HPDE6-E6E7 (cell line): ENCODE results near the gene PTPN23.

Source experiments
- DNase-seq: peaks from one replicate; pipeline ENCODE4 v3.0.0; 2011; ENCODE audit warnings: missing footprints; ENCODE audit errors: extremely low spot score

Gene PTPN23

DNA sequence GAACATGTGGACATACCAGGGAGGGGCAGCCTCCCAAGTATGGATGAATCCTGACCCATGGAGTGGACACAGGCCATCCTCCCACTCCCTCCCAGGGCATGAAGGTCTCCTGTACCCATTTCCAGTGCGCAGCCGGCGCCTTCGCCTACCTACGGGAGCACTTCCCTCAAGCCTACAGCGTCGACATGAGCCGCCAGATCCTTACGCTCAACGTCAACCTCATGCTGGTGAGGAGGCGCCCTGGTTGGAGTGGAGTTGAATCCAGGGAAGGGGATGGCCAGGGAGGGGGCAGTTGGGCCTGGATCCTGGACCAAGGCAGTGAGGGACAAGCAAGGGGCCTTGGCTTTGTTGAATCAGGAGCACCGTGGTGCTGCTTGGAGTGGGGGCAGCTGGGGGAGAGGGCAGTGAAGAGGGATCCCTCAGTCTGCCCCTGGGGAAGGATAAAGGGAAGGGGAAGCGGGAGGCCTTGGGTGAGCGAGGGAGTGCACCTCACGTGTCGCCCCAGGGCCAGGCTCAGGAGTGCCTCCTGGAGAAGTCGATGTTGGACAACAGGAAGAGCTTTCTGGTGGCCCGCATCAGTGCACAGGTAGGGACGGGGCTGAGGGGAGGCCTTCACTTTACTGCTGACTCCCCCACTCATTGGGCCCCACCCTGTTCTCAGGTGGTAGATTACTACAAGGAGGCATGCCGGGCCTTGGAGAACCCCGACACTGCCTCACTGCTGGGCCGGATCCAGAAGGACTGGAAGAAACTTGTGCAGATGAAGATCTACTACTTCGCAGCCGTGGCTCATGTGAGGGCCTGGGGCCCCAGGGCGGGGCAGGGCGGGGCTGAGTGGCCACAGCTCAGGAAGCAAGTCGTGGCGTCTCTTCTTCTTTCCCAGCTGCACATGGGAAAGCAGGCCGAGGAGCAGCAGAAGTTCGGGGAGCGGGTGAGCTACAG, 25.3 kb downstream of the PTPN23 start:
- DNase-seq: no peak

DNA sequence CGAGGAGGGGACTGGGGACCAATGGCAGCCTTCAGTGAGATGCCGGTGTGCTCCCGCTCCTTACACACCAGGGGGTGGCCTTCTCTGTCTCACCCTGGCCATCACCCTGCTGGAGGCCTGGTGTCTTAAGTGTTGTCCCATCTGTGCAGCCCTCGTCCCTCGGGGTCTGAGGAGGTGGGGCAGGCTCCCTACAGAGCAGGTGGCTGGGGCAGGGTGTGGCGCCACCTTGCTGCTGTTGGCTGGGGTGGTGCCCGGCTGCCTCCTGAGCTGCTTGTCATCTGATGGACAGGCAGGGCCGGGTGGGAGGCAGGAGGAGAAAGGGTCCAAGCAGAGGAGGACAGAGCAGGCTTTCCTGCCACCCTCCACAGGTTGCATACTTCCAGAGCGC, 25.9 kb downstream of the PTPN23 start:
- no peak for DNase-seq

DNA sequence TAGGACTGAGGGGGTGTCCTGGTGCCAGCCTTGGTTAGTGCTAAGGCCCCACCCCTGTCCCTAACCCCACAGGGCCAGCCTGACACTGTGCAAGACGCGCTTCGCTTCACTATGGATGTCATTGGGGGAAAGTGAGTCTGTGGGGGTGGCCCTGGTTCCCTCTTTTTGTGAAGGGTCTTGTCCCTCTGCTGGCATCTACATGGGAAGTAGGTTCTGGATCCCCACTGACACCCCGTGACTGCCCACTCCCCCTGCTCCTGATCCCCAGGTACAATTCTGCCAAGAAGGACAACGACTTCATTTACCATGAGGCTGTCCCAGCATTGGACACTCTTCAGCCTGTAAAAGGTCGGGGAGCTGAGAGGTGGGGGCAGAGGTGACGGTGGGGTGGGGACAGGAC, 26.4 kb downstream of the PTPN23 start:
- no peak for DNase-seq

DNA sequence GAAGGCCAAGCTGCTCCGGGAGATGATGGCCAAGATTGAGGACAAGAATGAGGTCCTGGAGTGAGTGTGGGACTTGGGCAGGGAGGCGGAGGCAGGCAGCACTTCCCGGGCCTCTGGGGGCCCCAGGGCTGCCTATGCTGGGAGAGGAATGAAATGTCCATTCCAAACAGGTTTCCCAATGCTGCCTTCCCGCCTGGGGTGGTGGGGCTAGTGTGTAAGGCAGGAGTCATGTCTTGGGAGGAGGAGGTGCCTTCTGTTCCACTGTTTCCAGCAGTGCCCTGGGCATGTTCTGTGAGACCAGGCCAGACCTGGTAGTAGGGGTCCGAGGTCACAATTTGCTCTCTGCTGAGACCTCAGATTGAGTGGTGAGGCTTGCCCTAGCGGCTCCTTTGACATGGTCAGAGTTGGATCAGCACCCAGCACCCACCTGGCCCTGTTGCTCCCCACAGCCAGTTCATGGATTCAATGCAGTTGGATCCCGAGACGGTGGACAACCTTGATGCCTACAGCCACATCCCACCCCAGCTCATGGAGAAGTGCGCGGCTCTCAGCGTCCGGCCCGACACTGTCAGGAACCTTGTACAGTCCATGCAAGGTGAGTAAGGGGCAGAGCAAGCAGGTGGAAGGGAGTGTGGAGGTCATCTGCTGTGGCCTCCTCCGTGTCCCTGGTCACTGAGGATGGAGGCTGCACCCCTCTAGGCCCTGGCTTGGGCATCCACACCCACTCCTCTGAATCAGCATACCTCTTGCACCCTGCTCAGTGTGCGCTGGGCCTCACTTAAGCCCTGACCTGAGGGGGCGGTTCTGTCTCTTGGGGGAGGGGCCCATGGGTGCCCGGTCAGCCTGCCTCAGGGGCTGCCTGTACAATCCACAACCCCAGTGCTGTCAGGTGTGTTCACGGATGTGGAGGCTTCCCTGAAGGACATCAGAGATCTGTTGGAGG, 27.3 kb downstream of the PTPN23 start:
- no peak for DNase-seq

DNA sequence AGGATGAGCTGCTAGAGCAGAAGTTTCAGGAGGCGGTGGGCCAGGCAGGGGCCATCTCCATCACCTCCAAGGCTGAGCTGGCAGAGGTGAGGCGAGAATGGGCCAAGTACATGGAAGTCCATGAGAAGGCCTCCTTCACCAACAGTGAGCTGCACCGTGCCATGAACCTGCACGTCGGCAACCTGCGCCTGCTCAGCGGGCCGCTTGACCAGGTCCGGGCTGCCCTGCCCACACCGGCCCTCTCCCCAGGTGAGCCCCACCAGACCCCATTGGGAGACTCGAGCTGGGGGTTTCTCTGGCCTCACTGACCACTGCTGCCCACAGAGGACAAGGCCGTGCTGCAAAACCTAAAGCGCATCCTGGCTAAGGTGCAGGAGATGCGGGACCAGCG, 28.0 kb downstream of the PTPN23 start:
- DNase-seq: no peak

DNA sequence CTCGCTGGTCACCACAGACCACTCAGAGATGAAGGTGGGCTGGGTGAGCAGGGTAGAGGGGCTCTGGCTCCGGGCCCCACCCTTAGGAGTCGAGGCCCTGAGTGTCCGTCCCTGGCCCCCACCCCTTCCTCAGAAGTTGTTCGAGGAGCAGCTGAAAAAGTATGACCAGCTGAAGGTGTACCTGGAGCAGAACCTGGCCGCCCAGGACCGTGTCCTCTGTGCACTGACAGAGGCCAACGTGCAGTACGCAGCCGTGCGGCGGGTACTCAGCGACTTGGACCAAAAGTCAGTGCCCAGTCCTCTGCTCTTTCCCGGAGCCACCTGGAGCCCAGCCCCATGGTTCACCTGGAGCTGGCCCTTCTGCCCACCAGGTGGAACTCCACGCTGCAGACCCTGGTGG, 28.5 kb downstream of the PTPN23 start:
- no peak for DNase-seq

DNA sequence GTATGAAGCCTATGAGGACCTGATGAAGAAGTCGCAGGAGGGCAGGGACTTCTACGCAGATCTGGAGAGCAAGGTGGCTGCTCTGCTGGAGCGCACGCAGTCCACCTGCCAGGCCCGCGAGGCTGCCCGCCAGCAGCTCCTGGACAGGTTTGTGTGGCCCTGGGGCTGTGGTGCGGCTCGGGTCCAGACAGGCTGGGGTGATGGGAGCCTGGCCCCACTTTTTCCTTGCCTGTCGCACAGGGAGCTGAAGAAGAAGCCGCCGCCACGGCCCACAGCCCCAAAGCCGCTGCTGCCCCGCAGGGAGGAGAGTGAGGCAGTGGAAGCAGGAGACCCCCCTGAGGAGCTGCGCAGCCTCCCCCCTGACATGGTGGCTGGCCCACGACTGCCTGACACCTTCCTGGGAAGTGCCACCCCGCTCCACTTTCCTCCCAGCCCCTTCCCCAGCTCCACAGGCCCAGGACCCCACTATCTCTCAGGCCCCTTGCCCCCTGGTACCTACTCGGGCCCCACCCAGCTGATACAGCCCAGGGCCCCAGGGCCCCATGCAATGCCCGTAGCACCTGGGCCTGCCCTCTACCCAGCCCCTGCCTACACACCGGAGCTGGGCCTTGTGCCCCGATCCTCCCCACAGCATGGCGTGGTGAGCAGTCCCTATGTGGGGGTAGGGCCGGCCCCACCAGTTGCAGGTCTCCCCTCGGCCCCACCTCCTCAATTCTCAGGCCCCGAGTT, 29.0 kb downstream of the PTPN23 start:
- no peak for DNase-seq

DNA sequence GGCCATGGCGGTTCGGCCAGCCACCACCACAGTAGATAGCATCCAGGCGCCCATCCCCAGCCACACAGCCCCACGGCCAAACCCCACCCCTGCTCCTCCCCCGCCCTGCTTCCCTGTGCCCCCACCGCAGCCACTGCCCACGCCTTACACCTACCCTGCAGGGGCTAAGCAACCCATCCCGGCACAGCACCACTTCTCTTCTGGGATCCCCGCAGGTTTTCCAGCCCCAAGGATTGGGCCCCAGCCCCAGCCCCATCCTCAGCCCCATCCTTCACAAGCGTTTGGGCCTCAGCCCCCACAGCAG, 29.5 kb downstream of the PTPN23 start:
- no peak for DNase-seq

DNA sequence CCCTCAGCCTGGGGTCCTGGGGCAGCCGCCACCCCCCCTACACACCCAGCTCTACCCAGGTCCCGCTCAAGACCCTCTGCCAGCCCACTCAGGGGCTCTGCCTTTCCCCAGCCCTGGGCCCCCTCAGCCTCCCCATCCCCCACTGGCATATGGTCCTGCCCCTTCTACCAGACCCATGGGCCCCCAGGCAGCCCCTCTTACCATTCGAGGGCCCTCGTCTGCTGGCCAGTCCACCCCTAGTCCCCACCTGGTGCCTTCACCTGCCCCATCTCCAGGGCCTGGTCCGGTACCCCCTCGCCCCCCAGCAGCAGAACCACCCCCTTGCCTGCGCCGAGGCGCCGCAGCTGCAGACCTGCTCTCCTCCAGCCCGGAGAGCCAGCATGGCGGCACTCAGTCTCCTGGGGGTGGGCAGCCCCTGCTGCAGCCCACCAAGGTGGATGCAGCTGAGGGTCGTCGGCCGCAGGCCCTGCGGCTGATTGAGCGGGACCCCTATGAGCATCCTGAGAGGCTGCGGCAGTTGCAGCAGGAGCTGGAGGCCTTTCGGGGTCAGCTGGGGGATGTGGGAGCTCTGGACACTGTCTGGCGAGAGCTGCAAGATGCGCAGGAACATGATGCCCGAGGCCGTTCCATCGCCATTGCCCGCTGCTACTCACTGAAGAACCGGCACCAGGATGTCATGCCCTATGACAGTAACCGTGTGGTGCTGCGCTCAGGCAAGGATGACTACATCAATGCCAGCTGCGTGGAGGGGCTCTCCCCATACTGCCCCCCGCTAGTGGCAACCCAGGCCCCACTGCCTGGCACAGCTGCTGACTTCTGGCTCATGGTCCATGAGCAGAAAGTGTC, 30.2 kb downstream of the PTPN23 start:
- DNase-seq: no peak

DNA sequence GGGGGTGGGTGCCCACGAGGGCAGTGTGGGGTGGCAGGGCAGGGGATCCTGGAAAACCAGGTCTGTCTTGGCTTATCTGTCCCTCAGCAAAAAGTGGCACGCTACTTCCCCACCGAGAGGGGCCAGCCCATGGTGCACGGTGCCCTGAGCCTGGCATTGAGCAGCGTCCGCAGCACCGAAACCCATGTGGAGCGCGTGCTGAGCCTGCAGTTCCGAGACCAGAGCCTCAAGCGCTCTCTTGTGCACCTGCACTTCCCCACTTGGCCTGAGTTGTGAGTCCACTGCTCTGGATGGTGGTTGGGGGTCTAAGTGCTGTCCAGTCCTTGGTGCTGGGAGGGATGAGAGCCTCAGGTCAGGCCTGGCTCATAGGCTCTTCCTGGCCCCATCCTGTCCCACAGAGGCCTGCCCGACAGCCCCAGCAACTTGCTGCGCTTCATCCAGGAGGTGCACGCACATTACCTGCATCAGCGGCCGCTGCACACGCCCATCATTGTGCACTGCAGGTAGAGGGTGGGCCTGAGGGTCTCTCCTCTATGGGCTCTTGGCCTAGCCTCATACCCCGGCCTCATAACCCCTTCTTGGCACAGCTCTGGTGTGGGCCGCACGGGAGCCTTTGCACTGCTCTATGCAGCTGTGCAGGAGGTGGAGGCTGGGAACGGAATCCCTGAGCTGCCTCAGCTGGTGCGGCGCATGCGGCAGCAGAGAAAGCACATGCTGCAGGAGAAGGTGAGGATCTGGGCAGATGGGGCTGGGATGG, 31.1 kb downstream of the PTPN23 start:
- no peak for DNase-seq

DNA sequence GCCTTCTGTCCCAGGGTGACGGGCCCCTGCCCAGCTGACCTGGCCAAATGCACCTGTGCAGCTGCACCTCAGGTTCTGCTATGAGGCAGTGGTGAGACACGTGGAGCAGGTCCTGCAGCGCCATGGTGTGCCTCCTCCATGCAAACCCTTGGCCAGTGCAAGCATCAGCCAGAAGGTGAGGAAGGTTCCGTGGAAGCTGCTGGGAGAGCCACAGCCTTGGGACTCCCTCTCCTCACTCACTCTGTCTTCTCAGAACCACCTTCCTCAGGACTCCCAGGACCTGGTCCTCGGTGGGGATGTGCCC, 31.6 kb downstream of the PTPN23 start:
- DNase-seq: no peak

DNA sequence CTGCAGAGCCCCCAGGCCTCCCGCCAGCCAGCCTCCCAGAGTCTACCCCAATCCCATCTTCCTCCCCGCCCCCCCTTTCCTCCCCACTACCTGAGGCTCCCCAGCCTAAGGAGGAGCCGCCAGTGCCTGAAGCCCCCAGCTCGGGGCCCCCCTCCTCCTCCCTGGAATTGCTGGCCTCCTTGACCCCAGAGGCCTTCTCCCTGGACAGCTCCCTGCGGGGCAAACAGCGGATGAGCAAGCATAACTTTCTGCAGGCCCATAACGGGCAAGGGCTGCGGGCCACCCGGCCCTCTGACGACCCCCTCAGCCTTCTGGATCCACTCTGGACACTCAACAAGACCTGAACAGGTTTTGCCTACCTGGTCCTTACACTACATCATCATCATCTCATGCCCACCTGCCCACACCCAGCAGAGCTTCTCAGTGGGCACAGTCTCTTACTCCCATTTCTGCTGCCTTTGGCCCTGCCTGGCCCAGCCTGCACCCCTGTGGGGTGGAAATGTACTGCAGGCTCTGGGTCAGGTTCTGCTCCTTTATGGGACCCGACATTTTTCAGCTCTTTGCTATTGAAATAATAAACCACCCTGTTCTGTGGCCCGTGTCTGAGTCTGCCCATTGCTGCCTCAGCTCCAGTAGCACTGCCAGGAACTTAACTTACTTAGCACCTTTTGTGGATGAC, 32.2 kb downstream of the PTPN23 start:
- no peak for DNase-seq

DNA sequence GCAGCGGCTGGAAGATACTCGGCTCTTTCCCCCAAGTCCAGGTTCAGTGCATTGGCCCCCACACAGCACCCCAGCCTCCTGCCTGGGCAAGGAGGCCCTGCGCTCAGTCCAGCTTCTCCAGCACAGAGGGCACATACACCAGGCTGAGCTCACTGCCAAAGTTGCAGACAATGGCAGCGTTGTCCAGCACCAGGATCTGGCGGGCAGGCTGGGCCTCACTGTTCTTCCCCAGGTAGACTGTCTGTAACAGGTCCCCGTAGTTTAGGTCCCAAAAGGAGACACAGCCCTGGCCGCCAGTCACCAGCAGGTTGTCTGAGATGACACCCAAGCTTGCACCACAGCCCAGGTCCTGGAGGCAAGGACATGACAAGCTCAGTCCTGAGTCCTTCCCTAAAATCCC, 32.9 kb downstream of the PTPN23 start:
- DNase-seq: no peak

DNA sequence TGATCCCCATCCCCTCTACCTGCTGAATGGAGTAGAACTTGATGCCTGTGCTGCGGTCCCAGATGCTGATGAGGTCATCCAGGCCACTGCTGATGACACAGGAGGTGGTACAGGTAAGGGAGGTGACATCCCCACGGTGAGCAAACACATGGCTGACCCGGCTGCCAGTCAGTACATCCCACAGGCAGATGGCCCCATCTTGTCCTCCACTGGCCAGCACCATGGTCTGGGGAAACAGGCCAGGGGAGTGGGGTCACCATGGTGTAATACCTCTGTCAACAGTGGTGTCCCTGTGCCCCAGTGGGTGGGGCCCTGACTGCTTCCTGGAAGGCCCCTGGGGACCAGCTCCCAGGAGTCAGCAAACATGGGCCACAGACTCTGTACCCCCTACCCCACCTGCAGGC, 33.3 kb downstream of the PTPN23 start:
- DNase-seq: no peak

DNA sequence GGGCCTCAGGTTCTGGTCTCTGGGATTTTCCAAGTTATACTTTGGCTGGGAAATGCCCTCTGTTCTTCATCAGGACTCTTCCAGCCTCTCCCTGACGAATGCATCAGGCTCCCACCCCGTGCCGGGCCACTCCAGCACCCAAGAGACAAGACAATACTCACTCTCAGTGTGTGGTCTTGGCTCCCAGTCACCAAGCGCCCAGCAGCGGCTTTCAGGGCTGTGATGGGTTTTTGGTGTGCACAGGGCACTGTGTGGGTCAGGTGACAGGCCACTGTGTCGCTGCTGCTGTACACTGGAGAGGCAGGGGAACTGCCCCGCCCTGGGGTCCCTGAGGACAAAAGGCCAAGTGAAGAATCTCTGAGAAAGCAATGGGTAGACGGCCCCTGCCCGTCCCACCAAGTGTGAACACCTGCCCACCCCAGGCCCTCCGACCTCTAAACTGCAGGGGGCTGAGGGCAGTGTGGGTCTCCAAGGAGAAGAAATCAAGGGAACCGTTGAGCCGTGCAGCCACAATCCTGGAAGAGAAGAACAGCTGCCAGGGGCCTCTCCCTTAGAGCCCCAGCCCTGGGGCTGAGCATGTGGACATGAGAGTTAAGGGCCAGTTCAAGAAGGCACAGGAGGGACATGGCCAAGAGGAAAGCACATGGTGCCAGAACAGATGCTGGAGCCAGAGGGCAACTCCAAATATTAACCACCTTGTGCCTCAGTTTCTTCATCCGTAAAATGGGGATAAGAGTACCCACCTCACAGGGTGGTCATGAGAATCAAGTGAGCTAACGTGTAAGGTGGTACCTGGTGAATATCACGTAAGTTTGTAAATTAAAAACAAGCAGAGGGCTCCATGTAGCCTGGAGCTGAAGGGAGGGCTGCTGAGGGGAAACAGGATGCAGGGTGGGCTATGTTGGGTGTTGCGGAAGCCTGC, 34.1 kb downstream of the PTPN23 start:
- DNase-seq: no peak

DNA sequence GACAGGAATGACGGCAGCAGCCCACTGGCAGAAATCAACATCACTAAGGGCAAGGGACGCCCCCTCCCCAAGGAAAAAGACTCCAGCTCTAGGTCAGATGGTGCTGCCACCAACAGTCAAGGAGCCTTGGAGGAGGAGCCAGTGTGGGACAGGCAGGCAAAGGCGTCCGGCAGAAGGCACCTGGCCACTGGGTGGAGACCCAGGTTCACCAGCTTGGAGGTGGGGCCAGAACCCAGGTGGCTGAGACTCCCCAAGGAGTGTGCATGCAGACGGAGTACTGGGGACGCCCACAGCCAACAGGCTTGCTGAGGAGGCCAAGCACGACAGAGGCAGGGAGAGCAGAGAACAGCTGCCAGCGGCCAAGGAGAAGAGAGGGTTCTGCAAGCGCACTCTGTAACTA, 35.2 kb downstream of the PTPN23 start:
- DNase-seq: no peak

DNA sequence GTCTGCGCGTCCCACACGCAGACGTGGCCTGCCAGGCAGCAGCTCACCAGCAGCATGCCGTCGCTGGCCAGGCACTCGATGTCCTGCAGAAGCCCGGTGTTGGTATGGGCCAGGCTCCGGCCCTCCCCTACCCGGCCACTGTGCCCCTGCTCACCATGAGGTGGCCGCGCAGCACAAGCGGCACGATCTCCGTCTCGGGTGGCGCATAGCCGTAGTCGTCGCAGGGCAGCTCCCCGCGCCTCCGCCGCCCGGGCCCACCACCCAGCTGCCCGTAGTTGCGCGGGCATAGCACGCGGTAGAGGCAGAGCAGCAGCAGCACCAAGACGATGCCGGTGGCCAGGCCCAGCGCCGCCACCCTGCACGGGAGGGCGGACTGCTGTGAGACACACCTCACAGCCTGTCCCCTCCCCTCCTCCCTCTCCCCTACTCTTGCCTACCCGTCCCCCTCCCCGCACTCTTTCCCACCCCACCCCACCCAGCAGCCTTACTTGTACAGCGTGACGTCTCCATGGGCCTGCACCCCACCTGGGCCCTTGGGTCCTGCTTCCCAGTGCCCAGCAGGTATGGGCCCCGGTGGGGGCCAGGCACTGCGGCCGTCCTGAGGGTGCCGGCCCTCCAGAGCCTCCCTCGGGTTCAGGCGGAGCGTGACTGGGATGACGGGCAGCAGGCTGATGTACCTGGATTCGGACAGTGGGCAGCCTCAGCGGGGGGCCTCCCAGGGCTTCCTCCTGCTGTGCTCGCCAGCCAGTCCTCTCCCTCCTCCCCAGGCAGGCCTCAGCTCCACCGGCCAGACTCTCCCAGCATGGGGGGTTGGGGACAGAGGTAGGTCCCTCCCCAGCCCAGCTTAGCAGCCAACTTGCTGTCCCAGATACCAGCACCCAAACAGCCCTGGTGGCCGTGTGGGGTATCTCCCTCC, 37.6 kb downstream of the PTPN23 start:
- no peak for DNase-seq
